HepG2 (cell line): ENCODE data around the gene FETUB. TPM values are rescaled to one million over a fixed set of nuclear protein-coding genes. Genes with fewer than 3 reads are reported as not detected.

Source experiments
- FOXP1 ChIP-seq, 2 experiments: fragments of 450-650 bp in 1 of 2; IDR thresholded peaks; 2 replicates each; pipeline ENCODE4 v1.6.1; 2017 to 2018; ENCODE audit warnings: antibody characterized with exemption in 1 of 2
- GABPA ChIP-seq, 2 experiments: IDR thresholded peaks; 2 replicates each; pipeline ENCODE4 v1.6.1; 2011 to 2016; ENCODE audit warnings: low read depth in 2 of 2, low read length in 1 of 2, missing biosample characterization in 1 of 2, missing genetic modification characterization in 1 of 2
- GATA4 ChIP-seq: sonication (generic); IDR thresholded peaks from 2 replicates; pipeline ENCODE4 v1.6.1; 2016; ENCODE audit warnings: antibody characterized with exemption, low read depth, borderline replicate concordance
- SIX1 ChIP-seq: sonication (generic); formaldehyde crosslinking; IDR thresholded peaks from 2 replicates; pipeline ENCODE4 v1.4.0; 2020; ENCODE audit warnings: missing genetic modification reagents, borderline replicate concordance
- THAP11 ChIP-seq: IDR thresholded peaks from 2 replicates; pipeline ENCODE4 v1.6.1; 2016; ENCODE audit warnings: missing biosample characterization, missing genetic modification reagents
- ZNF350 ChIP-seq: sonication (generic); formaldehyde crosslinking; IDR thresholded peaks from 2 replicates; pipeline ENCODE4 v1.4.0; 2020; ENCODE audit warnings: mild to moderate bottlenecking, low read depth, missing genetic modification reagents, borderline replicate concordance
- ZNF768 ChIP-seq: sonication (generic); formaldehyde crosslinking; IDR thresholded peaks from 2 replicates; pipeline ENCODE4 v1.4.0; 2020; ENCODE audit warnings: missing genetic modification reagents
- polyA plus RNA-seq, 8 experiments: library from polyadenylated mRNA; depleted of rRNA in 3 of 8; stranded (reverse) in 7 of 8; unstranded in 1 of 8; fragments of >200 nt; fragmentation: Illumina TruSeq in 4 of 8; extraction: Trizol in 4 of 8; gene quantifications; 2 replicates each; pipeline versions ENCODE4 v1.2.1 to v1.2.3, GENCODE V29; 2011 to 2016; ENCODE audit warnings: low read depth in 4 of 8, missing spikeins in 1 of 8, mixed read lengths in 1 of 8; ENCODE audit not compliant: insufficient read depth in 1 of 8
- total RNA-seq, 5 experiments: library from RNA; depleted of rRNA; stranded (reverse); fragments of >200 nt; fragmentation: Illumina TruSeq; extraction: Trizol; gene quantifications; 2 replicates each; pipeline ENCODE4 v1.2.3, GENCODE V29; 2016; ENCODE audit warnings: low read depth in 1 of 5
- TF ChIP-seq, protein P1 (sequence below): IDR thresholded peaks from 2 replicates; pipeline ENCODE4 v1.6.1; 2016; ENCODE audit warnings: low read depth
- TF ChIP-seq, protein P2 (sequence below): sonication (generic); formaldehyde crosslinking; conservative IDR thresholded peaks from 2 replicates; pipeline ENCODE4 v1.8.0; 2022; ENCODE audit warnings: missing genetic modification reagents
- TF ChIP-seq, protein P3 (sequence below): sonication (generic); formaldehyde crosslinking; IDR thresholded peaks from 2 replicates; pipeline ENCODE4 v1.4.0; 2020; ENCODE audit warnings: mild to moderate bottlenecking, missing genetic modification reagents, borderline replicate concordance
- TF ChIP-seq, protein P4 (sequence below): sonication (generic); formaldehyde crosslinking; IDR thresholded peaks from 2 replicates; pipeline ENCODE4 v1.4.0; 2020; ENCODE audit warnings: missing genetic modification reagents, borderline replicate concordance
- TF ChIP-seq, protein P5 (sequence below), 2 experiments: sonication (generic) in 1 of 2; formaldehyde crosslinking in 1 of 2; IDR thresholded peaks; 2 replicates each; pipeline versions ENCODE4 v1.4.0 to v1.6.1; 2016 to 2020; ENCODE audit warnings: borderline replicate concordance in 1 of 2, low read depth in 1 of 2, mild to moderate bottlenecking in 1 of 2, missing genetic modification reagents in 1 of 2
- TF ChIP-seq, protein P6 (sequence below): sonication (generic); formaldehyde crosslinking; IDR thresholded peaks from 2 replicates; pipeline ENCODE4 v1.5.1; 2020; ENCODE audit warnings: mild to moderate bottlenecking, missing genetic modification reagents, borderline replicate concordance

The FETUB gene
- total and polyA plus RNA-seq, 2 of the 13 experiments (the other 11 are each of a cell fraction or from before 2014, with no cell fraction given), result 2.1 to 4.4 TPM

DNA sequence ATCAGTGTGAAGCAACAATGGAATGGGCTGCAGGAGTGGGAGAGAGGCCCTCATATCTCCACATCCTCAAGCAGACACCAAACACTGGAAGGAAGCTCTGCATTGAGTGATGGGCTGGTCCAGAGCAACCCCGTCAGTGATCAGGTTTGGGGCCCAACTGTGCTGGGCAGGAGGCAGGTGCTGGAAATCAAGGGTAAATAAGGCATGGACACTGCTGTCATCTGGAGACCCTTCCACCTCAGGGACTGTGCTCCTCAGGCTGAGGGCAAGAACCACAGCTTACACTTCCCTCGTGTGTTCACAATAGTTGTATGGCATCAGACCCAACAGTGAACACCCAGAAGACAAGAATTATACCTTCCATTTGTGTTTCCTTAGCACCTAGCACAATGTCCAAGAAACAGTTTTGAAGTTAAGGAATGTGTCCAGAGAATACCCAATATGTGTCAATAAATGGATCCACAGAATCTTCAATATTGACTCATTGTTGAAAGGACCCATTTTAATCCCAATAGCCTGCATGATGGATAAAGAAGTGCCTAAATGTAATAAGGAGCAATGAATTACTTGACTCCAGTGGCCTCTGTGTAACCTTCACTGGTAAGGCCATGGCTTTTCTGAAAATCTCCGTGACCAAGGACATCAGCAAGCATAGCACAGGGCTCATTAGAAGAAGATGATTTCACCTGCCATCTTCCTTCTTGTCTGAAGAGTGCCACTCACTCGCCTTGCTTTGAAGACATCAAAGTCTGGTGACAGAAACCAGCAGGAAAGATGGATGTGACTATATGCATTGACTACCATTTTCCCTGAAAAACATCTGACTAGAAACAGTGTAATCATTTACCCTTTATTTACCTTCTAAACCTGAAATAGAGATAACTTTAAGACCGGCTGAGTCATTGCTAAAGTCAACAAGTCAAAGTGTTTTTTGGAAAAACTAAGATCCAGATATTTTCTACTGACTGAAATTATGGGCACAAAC is 34.3 kb upstream of the FETUB start (continued):
- TF ChIP-seq GATA4, result peak; percentile 94
- no peak for TF ChIP-seq GABPA (IDR thresholded peaks at IDR 0.05; ENCODE audit: low read depth, low read length)
- TF ChIP-seq GABPA (CRISPR knock-in tag; IDR thresholded peaks at IDR 0.05; ENCODE audit: low read depth), result peak; percentile 40
- no peak for TF ChIP-seq FOXP1 (IDR thresholded peaks at IDR 0.05)
- TF ChIP-seq FOXP1 (CRISPR knock-in tag; IDR thresholded peaks at IDR 0.05), result peak; percentile 84
- TF ChIP-seq, protein P1, sequence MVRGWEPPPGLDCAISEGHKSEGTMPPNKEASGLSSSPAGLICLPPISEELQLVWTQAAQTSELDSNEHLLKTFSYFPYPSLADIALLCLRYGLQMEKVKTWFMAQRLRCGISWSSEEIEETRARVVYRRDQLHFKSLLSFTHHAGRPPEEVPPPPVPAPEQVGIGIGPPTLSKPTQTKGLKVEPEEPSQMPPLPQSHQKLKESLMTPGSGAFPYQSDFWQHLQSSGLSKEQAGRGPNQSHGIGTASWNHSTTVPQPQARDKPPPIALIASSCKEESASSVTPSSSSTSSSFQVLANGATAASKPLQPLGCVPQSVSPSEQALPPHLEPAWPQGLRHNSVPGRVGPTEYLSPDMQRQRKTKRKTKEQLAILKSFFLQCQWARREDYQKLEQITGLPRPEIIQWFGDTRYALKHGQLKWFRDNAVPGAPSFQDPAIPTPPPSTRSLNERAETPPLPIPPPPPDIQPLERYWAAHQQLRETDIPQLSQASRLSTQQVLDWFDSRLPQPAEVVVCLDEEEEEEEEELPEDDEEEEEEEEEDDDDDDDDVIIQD (CRISPR knock-in tag), result peak; percentile 72
- TF ChIP-seq, protein P2, sequence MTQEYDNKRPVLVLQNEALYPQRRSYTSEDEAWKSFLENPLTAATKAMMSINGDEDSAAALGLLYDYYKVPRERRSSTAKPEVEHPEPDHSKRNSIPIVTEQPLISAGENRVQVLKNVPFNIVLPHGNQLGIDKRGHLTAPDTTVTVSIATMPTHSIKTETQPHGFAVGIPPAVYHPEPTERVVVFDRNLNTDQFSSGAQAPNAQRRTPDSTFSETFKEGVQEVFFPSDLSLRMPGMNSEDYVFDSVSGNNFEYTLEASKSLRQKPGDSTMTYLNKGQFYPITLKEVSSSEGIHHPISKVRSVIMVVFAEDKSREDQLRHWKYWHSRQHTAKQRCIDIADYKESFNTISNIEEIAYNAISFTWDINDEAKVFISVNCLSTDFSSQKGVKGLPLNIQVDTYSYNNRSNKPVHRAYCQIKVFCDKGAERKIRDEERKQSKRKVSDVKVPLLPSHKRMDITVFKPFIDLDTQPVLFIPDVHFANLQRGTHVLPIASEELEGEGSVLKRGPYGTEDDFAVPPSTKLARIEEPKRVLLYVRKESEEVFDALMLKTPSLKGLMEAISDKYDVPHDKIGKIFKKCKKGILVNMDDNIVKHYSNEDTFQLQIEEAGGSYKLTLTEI (CRISPR knock-in tag), result no peak
- 0 out of 2 replicates have a peak, but pooled peaks have one; percentile 36 for TF ChIP-seq ZNF350 (CRISPR knock-in tag)
- peak; percentile 87 for TF ChIP-seq SIX1 (CRISPR knock-in tag)
- TF ChIP-seq, protein P3, sequence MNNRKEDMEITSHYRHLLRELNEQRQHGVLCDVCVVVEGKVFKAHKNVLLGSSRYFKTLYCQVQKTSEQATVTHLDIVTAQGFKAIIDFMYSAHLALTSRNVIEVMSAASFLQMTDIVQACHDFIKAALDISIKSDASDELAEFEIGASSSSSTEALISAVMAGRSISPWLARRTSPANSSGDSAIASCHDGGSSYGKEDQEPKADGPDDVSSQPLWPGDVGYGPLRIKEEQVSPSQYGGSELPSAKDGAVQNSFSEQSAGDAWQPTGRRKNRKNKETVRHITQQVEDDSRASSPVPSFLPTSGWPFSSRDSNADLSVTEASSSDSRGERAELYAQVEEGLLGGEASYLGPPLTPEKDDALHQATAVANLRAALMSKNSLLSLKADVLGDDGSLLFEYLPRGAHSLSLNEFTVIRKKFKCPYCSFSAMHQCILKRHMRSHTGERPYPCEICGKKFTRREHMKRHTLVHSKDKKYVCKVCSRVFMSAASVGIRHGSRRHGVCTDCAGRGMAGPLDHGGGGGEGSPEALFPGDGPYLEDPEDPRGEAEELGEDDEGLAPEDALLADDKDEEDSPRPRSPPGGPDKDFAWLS (CRISPR knock-in tag), result no peak
- TF ChIP-seq THAP11 (CRISPR knock-in tag), result peak; percentile 65
- TF ChIP-seq, protein P4, sequence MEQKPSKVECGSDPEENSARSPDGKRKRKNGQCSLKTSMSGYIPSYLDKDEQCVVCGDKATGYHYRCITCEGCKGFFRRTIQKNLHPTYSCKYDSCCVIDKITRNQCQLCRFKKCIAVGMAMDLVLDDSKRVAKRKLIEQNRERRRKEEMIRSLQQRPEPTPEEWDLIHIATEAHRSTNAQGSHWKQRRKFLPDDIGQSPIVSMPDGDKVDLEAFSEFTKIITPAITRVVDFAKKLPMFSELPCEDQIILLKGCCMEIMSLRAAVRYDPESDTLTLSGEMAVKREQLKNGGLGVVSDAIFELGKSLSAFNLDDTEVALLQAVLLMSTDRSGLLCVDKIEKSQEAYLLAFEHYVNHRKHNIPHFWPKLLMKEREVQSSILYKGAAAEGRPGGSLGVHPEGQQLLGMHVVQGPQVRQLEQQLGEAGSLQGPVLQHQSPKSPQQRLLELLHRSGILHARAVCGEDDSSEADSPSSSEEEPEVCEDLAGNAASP (CRISPR knock-in tag), result peak; percentile 86; the same call in 1 of the 2 replicates
- no peak for TF ChIP-seq ZNF768 (CRISPR knock-in tag)
- TF ChIP-seq, protein P5, sequence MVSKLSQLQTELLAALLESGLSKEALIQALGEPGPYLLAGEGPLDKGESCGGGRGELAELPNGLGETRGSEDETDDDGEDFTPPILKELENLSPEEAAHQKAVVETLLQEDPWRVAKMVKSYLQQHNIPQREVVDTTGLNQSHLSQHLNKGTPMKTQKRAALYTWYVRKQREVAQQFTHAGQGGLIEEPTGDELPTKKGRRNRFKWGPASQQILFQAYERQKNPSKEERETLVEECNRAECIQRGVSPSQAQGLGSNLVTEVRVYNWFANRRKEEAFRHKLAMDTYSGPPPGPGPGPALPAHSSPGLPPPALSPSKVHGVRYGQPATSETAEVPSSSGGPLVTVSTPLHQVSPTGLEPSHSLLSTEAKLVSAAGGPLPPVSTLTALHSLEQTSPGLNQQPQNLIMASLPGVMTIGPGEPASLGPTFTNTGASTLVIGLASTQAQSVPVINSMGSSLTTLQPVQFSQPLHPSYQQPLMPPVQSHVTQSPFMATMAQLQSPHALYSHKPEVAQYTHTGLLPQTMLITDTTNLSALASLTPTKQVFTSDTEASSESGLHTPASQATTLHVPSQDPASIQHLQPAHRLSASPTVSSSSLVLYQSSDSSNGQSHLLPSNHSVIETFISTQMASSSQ (IDR thresholded peaks at IDR 0.05; ENCODE audit: low read depth), result peak; percentile 98
- TF ChIP-seq, protein P5 (CRISPR knock-in tag; IDR thresholded peaks at IDR 0.05; ENCODE audit: borderline replicate concordance), result peak; percentile 97
- TF ChIP-seq, protein P6, sequence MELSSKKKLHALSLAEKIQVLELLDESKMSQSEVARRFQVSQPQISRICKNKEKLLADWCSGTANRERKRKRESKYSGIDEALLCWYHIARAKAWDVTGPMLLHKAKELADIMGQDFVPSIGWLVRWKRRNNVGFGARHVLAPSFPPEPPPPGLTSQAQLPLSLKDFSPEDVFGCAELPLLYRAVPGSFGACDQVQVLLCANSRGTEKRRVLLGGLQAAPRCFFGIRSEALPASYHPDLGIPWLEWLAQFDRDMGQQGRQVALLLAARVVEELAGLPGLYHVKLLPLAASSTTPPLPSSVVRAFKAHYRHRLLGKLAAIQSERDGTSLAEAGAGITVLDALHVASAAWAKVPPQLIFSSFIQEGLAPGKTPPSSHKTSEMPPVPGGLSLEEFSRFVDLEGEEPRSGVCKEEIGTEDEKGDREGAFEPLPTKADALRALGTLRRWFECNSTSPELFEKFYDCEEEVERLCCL (CRISPR knock-in tag), result no peak
